GM19328 (cell line): Measurements from ENCODE around the gene SGF29.
"Not testable (repeated sequence)": the region's sequence is repeated elsewhere in the genome, so short reads cannot be mapped to it uniquely, and the experiment has no call there.

Experiments used
- ATAC-seq: cut with Tn5 transposase; IDR thresholded peaks from one replicate; pipeline ENCODE4 v1.9.1; 2021; ENCODE audit warnings: mild to moderate bottlenecking, moderate library complexity; ENCODE audit not compliant: unreplicated experiment

SGF29 gene

GRCh38 chr16:28609631-28610594 is 56.2 kb downstream of the SGF29 start, which contains the start of gene SULT1A1:
SULT1A1 (minus strand) TSS chr16:28610044; CDS start chr16:28608855, 1,189 bp downstream.
- ATAC-seq: no peak

GRCh38 chr16:28610595-28611191 is 57.0 kb downstream of the SGF29 start:
- ATAC-seq: no peak

- not testable (repeated sequence) for ATAC-seq
Measured at GRCh38 chr16:28612359-28613280, 58.9 kb downstream of the SGF29 start.

GRCh38 chr16:28613912-28614311 is 60.2 kb downstream of the SGF29 start:
- not testable (repeated sequence) for ATAC-seq

GRCh38 chr16:28614561-28614960 is 60.8 kb downstream of the SGF29 start:
- ATAC-seq: not testable (repeated sequence)

GRCh38 chr16:28615486-28616223 is 61.9 kb downstream of the SGF29 start:
- not testable (repeated sequence) for ATAC-seq

- not testable (repeated sequence) for ATAC-seq
Measured at GRCh38 chr16:28616224-28616577, 62.5 kb downstream of the SGF29 start.

- no peak for ATAC-seq
Measured at GRCh38 chr16:28616636-28617035, 62.9 kb downstream of the SGF29 start.

- no peak for ATAC-seq
Measured at GRCh38 chr16:28617874-28618273, 64.2 kb downstream of the SGF29 start.

GRCh38 chr16:28620316-28620715 is 66.6 kb downstream of the SGF29 start:
- not testable (repeated sequence) for ATAC-seq

GRCh38 chr16:28621481-28622155 is 67.9 kb downstream of the SGF29 start:
- ATAC-seq: no peak

GRCh38 chr16:28622532-28623171 is 68.9 kb downstream of the SGF29 start:
- not testable (repeated sequence) for ATAC-seq

- ATAC-seq: no peak
Measured at GRCh38 chr16:28623172-28623711, 69.5 kb downstream of the SGF29 start.

- ATAC-seq: not testable (repeated sequence)
Measured at GRCh38 chr16:28630905-28631304, 77.2 kb downstream of the SGF29 start.

GRCh38 chr16:28636093-28636823 is 82.5 kb downstream of the SGF29 start:
- not testable (repeated sequence) for ATAC-seq

- ATAC-seq: not testable (repeated sequence)
Measured at GRCh38 chr16:28637765-28638164, 84.0 kb downstream of the SGF29 start, which contains the start of gene NPIPB8. NPIPB8 (plus strand) TSS chr16:28638065; CDS start chr16:28638361, 296 bp downstream.

- ATAC-seq: not testable (repeated sequence)
Measured at GRCh38 chr16:28638359-28638758, 84.6 kb downstream of the SGF29 start.

GRCh38 chr16:28639959-28640358 is 86.2 kb downstream of the SGF29 start:
- ATAC-seq: not testable (repeated sequence)
